ENCODE results near the gene C1orf122.

DNA sequence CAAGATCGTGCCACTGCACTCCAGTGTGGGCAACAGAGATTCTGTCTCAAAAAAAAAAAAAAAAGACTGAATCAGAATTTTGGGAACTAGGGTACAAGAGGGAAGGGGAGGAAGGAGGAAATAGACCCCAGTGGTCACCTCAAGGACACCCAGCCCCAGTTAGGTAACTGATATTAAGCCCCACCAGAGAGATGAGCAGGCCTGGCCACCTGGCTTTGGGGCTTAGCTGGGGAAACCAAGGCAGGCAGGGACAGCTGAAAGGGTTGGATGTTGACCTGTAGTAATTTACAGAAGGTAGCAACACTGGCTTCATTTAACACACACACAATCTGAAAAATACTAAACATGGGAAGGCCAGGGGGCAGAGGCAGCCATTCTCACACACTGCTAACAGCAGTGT, 5.2 kb upstream of the C1orf122 start:
- TF ChIP-seq, protein P1, sequence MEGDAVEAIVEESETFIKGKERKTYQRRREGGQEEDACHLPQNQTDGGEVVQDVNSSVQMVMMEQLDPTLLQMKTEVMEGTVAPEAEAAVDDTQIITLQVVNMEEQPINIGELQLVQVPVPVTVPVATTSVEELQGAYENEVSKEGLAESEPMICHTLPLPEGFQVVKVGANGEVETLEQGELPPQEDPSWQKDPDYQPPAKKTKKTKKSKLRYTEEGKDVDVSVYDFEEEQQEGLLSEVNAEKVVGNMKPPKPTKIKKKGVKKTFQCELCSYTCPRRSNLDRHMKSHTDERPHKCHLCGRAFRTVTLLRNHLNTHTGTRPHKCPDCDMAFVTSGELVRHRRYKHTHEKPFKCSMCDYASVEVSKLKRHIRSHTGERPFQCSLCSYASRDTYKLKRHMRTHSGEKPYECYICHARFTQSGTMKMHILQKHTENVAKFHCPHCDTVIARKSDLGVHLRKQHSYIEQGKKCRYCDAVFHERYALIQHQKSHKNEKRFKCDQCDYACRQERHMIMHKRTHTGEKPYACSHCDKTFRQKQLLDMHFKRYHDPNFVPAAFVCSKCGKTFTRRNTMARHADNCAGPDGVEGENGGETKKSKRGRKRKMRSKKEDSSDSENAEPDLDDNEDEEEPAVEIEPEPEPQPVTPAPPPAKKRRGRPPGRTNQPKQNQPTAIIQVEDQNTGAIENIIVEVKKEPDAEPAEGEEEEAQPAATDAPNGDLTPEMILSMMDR (conservative IDR thresholded peaks at IDR 0.05; ENCODE audit: low read length), result no peak
- TF ChIP-seq EZH2phosphoT487 (IDR thresholded peaks at IDR 0.05; ENCODE audit: borderline replicate concordance, low read depth, low read length), result no peak

Data from OCI-LY7 (cell line).